Measurements from ENCODE around the gene STK33.
A peak's percentile ranks its signal among the peaks of the same experiment; 100 is the strongest.

STK33 gene

GRCh38 chr11:8403310-8403709, 190.7 kb downstream of the STK33 start:
- no peak for DNase-seq

GRCh38 chr11:8392886-8393285, 201.1 kb downstream of the STK33 start:
- no peak for DNase-seq

- DNase-seq: no peak
Measured at GRCh38 chr11:8392166-8392565, 201.9 kb downstream of the STK33 start.

- no peak for DNase-seq
Measured at GRCh38 chr11:8390851-8391612, 203.0 kb downstream of the STK33 start.

GRCh38 chr11:8389029-8389996, 204.7 kb downstream of the STK33 start:
- DNase-seq: no peak

- no peak for DNase-seq
Measured at GRCh38 chr11:8387693-8388092, 206.3 kb downstream of the STK33 start.

- no peak for DNase-seq
Measured at GRCh38 chr11:8387141-8387540, 206.9 kb downstream of the STK33 start.

- no peak for DNase-seq
Measured at GRCh38 chr11:8386134-8386864, 207.7 kb downstream of the STK33 start.

- peak in 1 of 2 donors; percentile 38 for DNase-seq
Measured at GRCh38 chr11:8384199-8384821, 209.7 kb downstream of the STK33 start.

GRCh38 chr11:8383627-8384026, 210.4 kb downstream of the STK33 start:
- no peak for DNase-seq

- no peak for DNase-seq
Measured at GRCh38 chr11:8383227-8383626, 210.8 kb downstream of the STK33 start.

- no peak for DNase-seq
Measured at GRCh38 chr11:8382436-8383053, 211.5 kb downstream of the STK33 start.

GRCh38 chr11:8381871-8382396, 212.1 kb downstream of the STK33 start:
- no peak for DNase-seq

GRCh38 chr11:8381343-8381742, 212.7 kb downstream of the STK33 start:
- no peak for DNase-seq

GRCh38 chr11:8375932-8376331, 218.1 kb downstream of the STK33 start:
- no peak for DNase-seq

- no peak for DNase-seq
Measured at GRCh38 chr11:8375460-8375859, 218.6 kb downstream of the STK33 start.

- no peak for DNase-seq
Measured at GRCh38 chr11:8374716-8375115, 219.3 kb downstream of the STK33 start.

- no peak for DNase-seq
Measured at GRCh38 chr11:8373519-8374432, 220.3 kb downstream of the STK33 start.

GRCh38 chr11:8372641-8373381, 221.2 kb downstream of the STK33 start:
- DNase-seq: no peak

GRCh38 chr11:8371516-8371884, 222.5 kb downstream of the STK33 start:
- no peak for DNase-seq

Data from inflammatory macrophage treated with lipopolysaccharide for 1 hour (primary cell).